KG1 (cell line): Measurements from ENCODE around the gene SPINK5.
"Not testable (repeated sequence)": the region's sequence is repeated elsewhere in the genome, so short reads cannot be mapped to it uniquely, and the experiment has no call there.

ENCODE experiments used
- DNase-seq: peaks from one replicate; lab custom pipeline; 2025; lab: John Stamatoyannopoulos, UW

The SPINK5 gene

GRCh38 chr5:148063861-148064260, at the start of gene SPINK5:
Gene SPINK5, plus strand, starts transcription at chr5:148063980. Its CDS starts 65 bp downstream, at chr5:148064045.
- no peak for DNase-seq

- DNase-seq, result no peak
These were observed 49.5 kb upstream of the SPINK5 start for GRCh38 chr5:148014276-148014675.

- no peak for DNase-seq
These were observed 43.4 kb upstream of the SPINK5 start for GRCh38 chr5:148020257-148020988.

GRCh38 chr5:148027505-148027904, 36.3 kb upstream of the SPINK5 start:
- DNase-seq, result no peak

- DNase-seq, result no peak
These were observed 34.6 kb upstream of the SPINK5 start for GRCh38 chr5:148029131-148029530.

GRCh38 chr5:148033134-148033533, 30.6 kb upstream of the SPINK5 start:
- DNase-seq, result no peak

GRCh38 chr5:148035676-148036075, 28.1 kb upstream of the SPINK5 start:
- DNase-seq, result no peak

- DNase-seq, result no peak
These were observed 20.9 kb upstream of the SPINK5 start for GRCh38 chr5:148042881-148043280.

- DNase-seq, result no peak
These were observed 20.1 kb upstream of the SPINK5 start for GRCh38 chr5:148043705-148044104.

GRCh38 chr5:148055160-148055559, 8.6 kb upstream of the SPINK5 start:
- DNase-seq, result not testable (repeated sequence)

- no peak for DNase-seq
These were observed 3.5 kb upstream of the SPINK5 start for GRCh38 chr5:148060309-148060708.

GRCh38 chr5:148060881-148061280, 2.9 kb upstream of the SPINK5 start:
- DNase-seq, result no peak

GRCh38 chr5:148070621-148071020, 6.8 kb downstream of the SPINK5 start:
- DNase-seq, result no peak

- DNase-seq, result no peak
These were observed 8.4 kb downstream of the SPINK5 start for GRCh38 chr5:148072207-148072606.

GRCh38 chr5:148075529-148075928, 11.7 kb downstream of the SPINK5 start:
- DNase-seq, result no peak

GRCh38 chr5:148083203-148083602, 19.4 kb downstream of the SPINK5 start:
- no peak for DNase-seq

- DNase-seq, result no peak
These were observed 20.5 kb downstream of the SPINK5 start for GRCh38 chr5:148084269-148084668.

- no peak for DNase-seq
These were observed 21.5 kb downstream of the SPINK5 start for GRCh38 chr5:148085310-148085709.

- DNase-seq, result no peak
These were observed 22.4 kb downstream of the SPINK5 start for GRCh38 chr5:148085977-148086705.

- DNase-seq, result no peak
These were observed 26.5 kb downstream of the SPINK5 start for GRCh38 chr5:148090146-148090772.

GRCh38 chr5:148090773-148091250, 27.0 kb downstream of the SPINK5 start:
- DNase-seq, result no peak

- DNase-seq, result no peak
These were observed 28.5 kb downstream of the SPINK5 start for GRCh38 chr5:148091991-148092964.
